C4-2B (cell line): Measurements from ENCODE around the gene CCL27.

Experiments
- CTCF ChIP-seq: fragments of 450-650 bp; conservative IDR thresholded peaks from 2 replicates; pipeline ENCODE4 v1.5.1; 2017; ENCODE audit warnings: mild to moderate bottlenecking
- ZFX ChIP-seq: fragments of 450-650 bp; IDR thresholded peaks from 2 replicates; pipeline ENCODE4 v1.6.1; 2017

- no peak for TF ChIP-seq ZFX
- no peak for TF ChIP-seq CTCF
These were observed 5.5 kb downstream of the CCL27 start for GRCh38 chr9:34656992-34657391.
